Spleen (tissue), 11 donors: Measurements from ENCODE around the gene TMX1. TPM values are rescaled to one million over a fixed set of nuclear protein-coding genes. Genes with fewer than 3 reads are reported as not detected.

Source experiments
- DNase-seq: peaks from one replicate; pipeline ENCODE4 v3.0.0-alpha.2; 2020
- H3K27ac ChIP-seq, 8 donors: fragments of 200-600 bp; sonication (generic) in 7 of 8; 1 replicate in 4 of 8; 2 replicates in 4 of 8; pipeline versions ENCODE4 v1.5.0 to v1.8.0; 2016 to 2021; ENCODE audit warnings: inconsistent platforms in 4 of 8, mild to moderate bottlenecking in 4 of 8, moderate library complexity in 1 of 8
- H3K27me3 ChIP-seq, 7 donors: fragments of 200-600 bp; sonication (generic) in 6 of 7; replicated peaks in 1 of 7; 1 replicate in 4 of 7; 2 replicates in 3 of 7; pipeline versions ENCODE4 v1.5.0 to v1.8.0; 2016 to 2021; ENCODE audit warnings: inconsistent platforms in 3 of 7, mild to moderate bottlenecking in 1 of 7
- H3K36me3 ChIP-seq, 6 donors: fragments of 200-600 bp; sonication (generic) in 5 of 6; 1 replicate in 4 of 6; 2 replicates in 2 of 6; pipeline versions ENCODE4 v1.5.0 to v1.8.0; 2016 to 2021; ENCODE audit warnings: inconsistent platforms in 2 of 6
- H3K4me1 ChIP-seq, 6 donors: fragments of 200-600 bp; sonication (generic) in 5 of 6; 1 replicate in 3 of 6; 2 replicates in 3 of 6; pipeline versions ENCODE4 v1.5.0 to v1.8.0; 2016 to 2021; ENCODE audit warnings: inconsistent platforms in 3 of 6
- H3K4me3 ChIP-seq, 8 donors: fragments of 200-600 bp; sonication (generic) in 7 of 8; 1 replicate in 4 of 8; 2 replicates in 4 of 8; pipeline versions ENCODE4 v1.5.0 to v1.8.0; 2016 to 2021; ENCODE audit warnings: inconsistent platforms in 4 of 8, mild to moderate bottlenecking in 4 of 8, moderate library complexity in 2 of 8
- H3K9me3 ChIP-seq, 8 donors: fragments of 200-600 bp; sonication (generic) in 7 of 8; 1 replicate in 4 of 8; 2 replicates in 4 of 8; pipeline versions ENCODE4 v1.5.0 to v1.8.0; 2016 to 2021; ENCODE audit warnings: inconsistent platforms in 4 of 8
- POLR2A ChIP-seq, 3 donors: fragments of 450-650 bp; IDR thresholded peaks; one replicate each; pipeline ENCODE4 v1.5.1; 2017; ENCODE audit warnings: antibody characterized with exemption in 3 of 3, mild to moderate bottlenecking in 1 of 3
- POLR2AphosphoS5 ChIP-seq, 3 donors: sonication (generic); formaldehyde crosslinking; IDR thresholded peaks; one replicate each; pipeline ENCODE4 v1.5.1; 2017; ENCODE audit warnings: antibody characterized with exemption in 3 of 3
- WGBS, 5 donors: extraction: QIAGEN DNeasy Blood & Tissue Kit in 3 of 5; methylation state at CpG; one replicate each; pipeline versions ENCODE4 v1.1.5 to v1.1.7; 2013 to 2018; 5-methylcytosine and 5-hydroxymethylcytosine counted together
- intact Hi-C: fragments of 100-400 bp; cut with DNase I; formaldehyde crosslinking; loops from one replicate; pipeline ENCODE4 v1.15.0; 2023; ENCODE audit warnings: low total_unique reads
- polyA plus RNA-seq, 3 donors: library from polyadenylated mRNA; stranded (reverse); fragments of 200-250 nt; gene quantifications; one replicate each; pipeline ENCODE4 v1.2.1, GENCODE V29; 2013
- small RNA-seq, 4 donors: library from RNA; depleted of rRNA; stranded (forward); fragments of <200 nt; gene quantifications; one replicate each; pipeline ENCODE3, GENCODE V24; 2016
- total RNA-seq, 7 donors: library from RNA; depleted of rRNA in 3 of 7; stranded (reverse); fragments of >200 nt in 3 of 7; fragmentation: NEBNext Ultra II Directional in 4 of 7; extraction: Animal tissue kit (Norgen Biotek cat#: 25700) in 4 of 7; gene quantifications; one replicate each; pipeline versions ENCODE4 v1.1.0 to v1.2.1, GENCODE V29; 2016 to 2021
- TF ChIP-seq, protein P1 (sequence below), 11 experiments: fragments of 200-600 bp in 7 of 11; fragments of 450-650 bp in 4 of 11; sonication (generic) in 4 of 11; IDR thresholded peaks in 8 of 11; conservative IDR thresholded peaks in 3 of 11; 1 replicate in 7 of 11; 2 replicates in 4 of 11; pipeline versions ENCODE4 v1.4.0 to v1.8.0; 2016 to 2021; ENCODE audit warnings: antibody characterized with exemption in 11 of 11, inconsistent platforms in 4 of 11, mild to moderate bottlenecking in 1 of 11
- donor health status: healthy with polysubstance abuse.
- donor health status: DM: no; HTN: no; CAD: no; lungs with moderate emphysema.
- donor health status: DM: no; HTN: no; CAD: no.
- donor health status: Bipolar disorder and iron deficiency.
- donor health status: healthy.
- donor health status: DM: no; HTN: no; CAD: no.
- donor health status: DM: yes; HTN: yes; CAD: no.

TMX1 gene
- total and polyA plus RNA-seq, 10 donors = 6.1 to 41.3 (median 35.0) TPM

DNA sequence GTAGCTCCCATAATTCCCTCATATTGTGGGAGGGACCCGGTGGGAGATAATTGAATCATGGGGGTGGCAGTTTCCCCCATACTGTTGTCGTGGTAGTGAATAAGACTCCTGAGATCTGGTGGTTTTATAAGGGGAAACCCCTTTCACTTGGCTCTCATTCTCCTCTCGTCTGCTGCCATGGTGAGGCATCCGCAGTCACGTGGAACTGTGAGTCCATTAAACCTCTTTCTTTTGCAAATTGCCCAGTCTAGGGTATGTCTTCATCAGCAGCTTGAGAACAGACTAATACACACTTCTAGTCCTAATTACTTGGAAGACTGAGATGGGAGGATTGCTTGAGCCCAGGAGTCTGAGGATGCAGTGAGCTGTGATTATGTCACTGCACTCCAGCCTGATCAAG is 64.4 kb downstream of the TMX1 start:
- WGBS, 5 donors = 58 to 80% (median 70%) methylated on average over 5 of the region's 5 CpGs
- DNase-seq = no peak
- Histone ChIP-seq H3K9me3 (no peaks in the 10 kb centered on the region), H3K36me3 (no peaks in the 10 kb centered on the region), H3K27me3 (no peaks in the 10 kb centered on the region), H3K27ac (no peak overlapping the region), H3K4me3 (no peak overlapping the region), H3K4me1 (peaks cover 0 to 4% (median 0%) of the 10 kb centered on the region in 6 donors)
- intact Hi-C loops = no loop called here
- TF ChIP-seq POLR2AphosphoS5 (IDR thresholded peaks at IDR 0.05) = no peak
- TF ChIP-seq, protein P1, sequence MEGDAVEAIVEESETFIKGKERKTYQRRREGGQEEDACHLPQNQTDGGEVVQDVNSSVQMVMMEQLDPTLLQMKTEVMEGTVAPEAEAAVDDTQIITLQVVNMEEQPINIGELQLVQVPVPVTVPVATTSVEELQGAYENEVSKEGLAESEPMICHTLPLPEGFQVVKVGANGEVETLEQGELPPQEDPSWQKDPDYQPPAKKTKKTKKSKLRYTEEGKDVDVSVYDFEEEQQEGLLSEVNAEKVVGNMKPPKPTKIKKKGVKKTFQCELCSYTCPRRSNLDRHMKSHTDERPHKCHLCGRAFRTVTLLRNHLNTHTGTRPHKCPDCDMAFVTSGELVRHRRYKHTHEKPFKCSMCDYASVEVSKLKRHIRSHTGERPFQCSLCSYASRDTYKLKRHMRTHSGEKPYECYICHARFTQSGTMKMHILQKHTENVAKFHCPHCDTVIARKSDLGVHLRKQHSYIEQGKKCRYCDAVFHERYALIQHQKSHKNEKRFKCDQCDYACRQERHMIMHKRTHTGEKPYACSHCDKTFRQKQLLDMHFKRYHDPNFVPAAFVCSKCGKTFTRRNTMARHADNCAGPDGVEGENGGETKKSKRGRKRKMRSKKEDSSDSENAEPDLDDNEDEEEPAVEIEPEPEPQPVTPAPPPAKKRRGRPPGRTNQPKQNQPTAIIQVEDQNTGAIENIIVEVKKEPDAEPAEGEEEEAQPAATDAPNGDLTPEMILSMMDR (IDR thresholded peaks at IDR 0.05 in 8 of 11, conservative IDR thresholded peaks at IDR 0.05 in 3 of 11) = no peak
- TF ChIP-seq POLR2A (IDR thresholded peaks at IDR 0.05) = no peak

DNA sequence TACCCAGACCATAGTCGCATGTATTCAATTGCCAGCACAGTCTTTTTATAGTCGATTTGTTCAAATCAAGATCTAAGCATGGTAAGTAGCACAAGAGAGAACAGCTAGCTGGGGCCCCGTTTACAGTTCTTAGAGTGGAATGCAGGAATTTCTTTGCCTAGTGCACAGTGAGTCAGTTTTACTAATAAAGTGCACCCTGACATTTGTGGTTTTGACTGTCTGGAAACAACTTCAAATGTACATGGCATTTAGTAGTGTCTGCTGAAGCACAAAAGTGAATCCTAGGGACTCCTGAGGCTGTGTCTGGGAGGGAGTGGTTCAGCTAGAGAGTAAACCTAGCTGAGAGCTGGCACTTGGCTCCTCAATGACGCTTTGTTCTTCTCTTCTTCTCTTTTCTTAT is 64.9 kb downstream of the TMX1 start:
- no peak overlapping the region for H3K4me3 ChIP-seq
- intact Hi-C loops = no loop called here
- 61 to 84% (median 79%) methylated on average over 4 of the region's 4 CpGs for WGBS, 5 donors
- H3K27me3 ChIP-seq = no peaks in the 10 kb centered on the region
- no peaks in the 10 kb centered on the region for H3K9me3 ChIP-seq
- peaks cover 0 to 4% (median 0%) of the 10 kb centered on the region in 6 donors for H3K4me1 ChIP-seq
- TF ChIP-seq POLR2A (IDR thresholded peaks at IDR 0.05) = no peak
- TF ChIP-seq, protein P1 (IDR thresholded peaks at IDR 0.05 in 8 of 11, conservative IDR thresholded peaks at IDR 0.05 in 3 of 11) = no peak
- H3K27ac ChIP-seq = peak overlapping the region in 1 of 8 donors; percentile 0
- DNase-seq = no peak
- H3K36me3 ChIP-seq = no peaks in the 10 kb centered on the region

DNA sequence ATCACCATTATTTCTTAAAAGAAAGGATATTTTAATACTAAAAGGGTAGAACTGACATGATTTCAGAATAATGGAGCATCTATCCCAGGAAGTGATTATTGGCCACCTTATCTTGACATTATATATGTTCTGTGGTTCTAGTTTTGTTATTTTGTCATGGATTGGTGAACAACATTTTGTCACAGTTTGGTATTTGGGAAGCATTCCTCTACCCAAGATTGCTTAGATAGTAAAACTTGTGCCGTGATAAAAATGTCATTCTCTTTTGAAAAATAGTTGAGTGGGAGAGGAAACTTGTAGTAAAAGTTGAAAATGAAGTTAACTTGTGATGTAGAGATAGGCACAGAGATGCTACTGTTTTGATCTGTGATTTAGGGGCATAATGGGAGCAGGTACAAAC is 65.7 kb downstream of the TMX1 start:
- whole genome bisulfite sequencing, 5 donors = 77 to 87% (median 81%) methylated on average over 1 of the region's 1 CpG
- Histone ChIP-seq H3K9me3 (no peaks in the 10 kb centered on the region), H3K27ac (no peak overlapping the region), H3K36me3 (no peaks in the 10 kb centered on the region), H3K4me1 (peaks cover 0 to 4% (median 0%) of the 10 kb centered on the region in 6 donors), H3K4me3 (no peak overlapping the region), H3K27me3 (no peaks in the 10 kb centered on the region)
- TF ChIP-seq, protein P1 (IDR thresholded peaks at IDR 0.05 in 8 of 11, conservative IDR thresholded peaks at IDR 0.05 in 3 of 11) = no peak
- TF ChIP-seq POLR2A (IDR thresholded peaks at IDR 0.05) = no peak
- no peak for TF ChIP-seq POLR2AphosphoS5 (IDR thresholded peaks at IDR 0.05)
- no peak for DNase-seq
- intact Hi-C loops = no loop called here

Small RNAs within 50 kb of the gene (small RNA-seq; reads per million reads assigned to genes)
- gene RF00019 (0 reads per million in 4 donors), gene RF00156 (0 reads per million in 4 donors)

Other genes starting within 250 kb of the TMX1 start
- gene TRIM9, start 145.1 kb upstream of the TMX1 start, total RNA-seq = 1 to 10 TPM in 6 of 7 donors, under 1 TPM in 1; 0.63 to 3.1 (median 1.6) TPM
- gene TRIM9, start 145.1 kb upstream of the TMX1 start, polyA plus RNA-seq = under 1 TPM; 0.03 to 0.29 (median 0.09) TPM